SIG-M5 treated with dmso at 0.1 percent for 504 hours (cell line): ENCODE data around the gene R3HCC1L.
A peak's percentile ranks its signal among the peaks of the same experiment; 100 is the strongest.

Source experiments
- DNase-seq: peaks from one replicate; lab custom pipeline; 2025; ENCODE audit not compliant: unreplicated experiment; lab: John Stamatoyannopoulos, UW

R3HCC1L gene

DNA sequence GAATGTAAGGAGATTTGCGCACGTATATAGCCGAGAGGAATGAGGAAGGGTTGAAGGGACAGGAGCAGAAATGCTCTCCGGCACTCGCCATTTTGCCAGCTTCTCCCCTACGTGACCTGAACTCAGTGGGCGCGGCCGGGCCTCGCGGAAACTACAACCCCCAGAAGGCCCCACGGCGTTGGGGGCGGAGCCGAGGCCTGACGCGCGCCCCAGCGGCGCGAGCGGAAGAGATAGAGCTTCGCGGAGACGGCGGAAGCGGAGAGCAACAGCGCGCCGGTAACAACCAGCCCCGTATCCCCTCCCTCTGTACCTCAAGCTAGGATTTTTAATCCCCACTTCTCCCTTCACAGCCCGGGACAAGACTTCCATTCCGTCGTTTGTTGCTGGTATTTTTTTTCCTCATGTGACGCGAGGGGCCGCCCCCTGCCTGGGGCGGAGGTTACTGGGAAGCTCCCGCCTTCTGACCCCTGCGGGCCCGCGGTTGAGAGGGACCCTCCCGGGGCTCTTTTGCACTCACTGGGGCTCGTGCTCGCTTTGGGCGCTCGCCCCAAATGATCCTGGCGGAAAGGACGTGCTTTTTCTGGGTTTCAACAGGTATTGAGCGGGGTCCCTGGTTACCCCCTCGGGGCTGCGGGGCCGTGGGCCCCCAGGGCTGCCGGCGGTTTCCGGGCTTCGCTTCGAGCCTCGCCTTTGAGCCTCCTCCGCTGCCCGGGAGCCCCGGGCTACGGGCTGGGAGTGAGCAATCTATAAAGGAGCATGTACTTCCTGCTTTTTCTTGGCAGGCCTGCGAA lies at the start of gene R3HCC1L:
Gene R3HCC1L (plus strand): TSS at position 227 of the 791 bp plus-strand sequence. CDS start 73,458 bp downstream, outside the sequence.
- peak; percentile 81 for DNase-seq

DNA sequence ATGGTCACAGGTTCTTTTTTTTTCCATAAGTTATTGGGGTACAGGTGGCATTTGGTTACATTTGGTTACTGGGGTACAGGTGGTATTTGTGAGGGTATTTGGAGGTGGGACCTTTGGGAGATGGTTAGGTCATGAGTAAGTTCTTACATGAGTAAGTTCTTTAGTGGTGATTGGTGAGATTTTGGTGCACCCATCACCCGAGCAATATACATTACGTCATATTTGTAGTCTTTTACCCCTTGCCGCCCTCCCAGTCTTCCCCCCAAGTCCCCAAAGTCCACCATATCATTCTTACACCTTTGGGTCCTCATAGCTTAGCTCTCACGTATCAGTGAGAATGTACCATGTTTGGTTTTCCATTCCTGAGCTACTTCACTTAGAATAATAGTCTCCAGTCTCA lies 49.2 kb upstream of the R3HCC1L start:
- DNase-seq, result no peak

DNA sequence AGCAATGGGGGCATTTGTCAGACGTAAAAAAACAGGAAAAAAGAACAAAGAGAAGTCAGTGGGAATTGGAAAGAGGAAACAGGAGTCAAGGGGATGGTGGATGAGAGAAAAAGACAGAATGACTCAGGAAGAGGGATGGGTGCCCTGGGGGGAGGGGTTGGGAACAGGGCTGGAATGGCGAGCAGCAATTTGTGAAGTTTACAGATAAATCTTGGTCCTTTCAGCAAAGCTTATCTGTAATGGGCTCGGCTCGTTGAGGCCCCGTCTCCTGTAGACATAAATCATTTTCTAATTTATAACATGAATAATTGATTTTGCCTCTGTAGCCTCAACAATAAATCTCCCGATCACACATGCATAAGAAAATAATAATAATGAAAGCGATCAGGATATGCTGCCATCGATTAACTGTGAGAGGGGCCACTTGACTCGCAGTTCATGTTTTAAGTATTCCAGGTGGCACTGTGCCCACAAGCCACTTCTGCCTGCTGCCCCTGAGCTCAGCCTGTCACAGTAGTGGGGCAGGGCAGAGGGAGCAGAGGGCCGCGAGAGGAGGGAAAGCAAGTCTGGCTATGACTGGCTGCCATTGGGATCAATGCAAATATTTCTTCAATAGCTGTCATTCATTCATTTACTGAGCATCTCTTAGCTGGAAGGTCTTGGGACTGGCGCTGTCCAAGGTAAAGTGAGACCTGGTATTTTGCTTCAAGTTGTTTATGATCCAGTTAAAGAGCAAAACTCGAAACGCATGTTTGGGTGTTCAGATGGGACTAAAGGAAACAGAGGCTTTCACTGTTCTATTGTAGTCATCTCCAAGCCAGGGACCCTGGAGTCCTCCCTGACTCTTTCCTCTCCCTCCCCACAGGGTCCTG lies 47.4 kb upstream of the R3HCC1L start:
- no peak for DNase-seq

DNA sequence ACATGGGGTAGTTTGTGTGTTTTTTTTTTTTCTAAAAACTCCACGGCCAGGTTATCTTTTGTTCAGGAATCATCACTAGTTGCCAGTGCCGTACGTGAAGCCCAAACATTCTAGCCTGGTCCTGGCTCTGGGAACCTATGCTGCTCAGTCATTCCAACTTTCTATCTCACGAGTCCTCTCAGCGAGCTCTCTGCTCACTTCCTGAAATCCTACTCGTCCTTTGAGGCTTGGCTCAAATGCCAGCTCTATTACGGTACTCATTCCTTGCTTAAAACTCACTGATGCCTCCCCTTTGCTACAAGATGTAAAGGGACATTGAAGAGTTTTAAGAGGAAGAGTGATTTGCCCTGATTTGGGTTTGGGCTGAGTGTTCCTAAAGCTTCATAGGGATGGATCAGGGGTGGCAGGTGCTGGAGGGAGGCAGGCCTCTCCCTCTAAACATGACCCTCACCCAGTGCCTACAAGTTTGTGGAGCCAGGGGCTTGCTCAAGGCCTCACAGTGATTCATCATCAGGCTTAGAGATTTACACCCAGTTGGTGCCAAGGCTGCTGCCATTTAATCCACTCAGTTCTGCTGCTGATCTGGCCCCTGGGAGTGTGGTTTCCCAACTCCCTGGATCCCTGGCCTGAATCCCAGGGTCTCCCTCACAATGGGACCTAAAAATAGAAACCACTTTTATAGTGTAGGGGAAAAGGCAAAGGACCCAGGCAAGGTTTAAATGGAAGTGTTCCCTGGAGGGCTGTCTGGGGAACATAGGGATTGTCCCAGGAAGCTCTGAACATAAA lies 46.1 kb upstream of the R3HCC1L start:
- DNase-seq, result no peak

DNA sequence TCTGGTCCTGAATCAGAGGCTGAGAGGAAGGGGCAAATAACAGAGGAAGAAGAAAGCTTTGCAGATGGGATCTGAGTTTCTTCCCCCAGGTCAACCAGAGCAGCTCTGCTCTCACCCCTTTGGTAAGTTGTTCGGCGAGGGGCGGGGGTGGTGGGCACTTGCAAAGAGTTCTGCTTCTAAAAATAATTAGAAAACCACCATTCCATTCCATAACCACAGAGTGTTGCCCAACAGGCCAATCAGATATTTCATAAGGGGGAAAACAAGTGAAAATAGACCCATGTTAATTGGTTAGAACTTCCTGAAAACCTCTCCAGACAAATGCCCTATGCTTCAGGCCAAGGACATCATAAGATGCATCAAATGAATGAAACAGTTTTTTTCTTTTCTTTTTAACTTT lies 43.6 kb upstream of the R3HCC1L start:
- peak; percentile 83 for DNase-seq

DNA sequence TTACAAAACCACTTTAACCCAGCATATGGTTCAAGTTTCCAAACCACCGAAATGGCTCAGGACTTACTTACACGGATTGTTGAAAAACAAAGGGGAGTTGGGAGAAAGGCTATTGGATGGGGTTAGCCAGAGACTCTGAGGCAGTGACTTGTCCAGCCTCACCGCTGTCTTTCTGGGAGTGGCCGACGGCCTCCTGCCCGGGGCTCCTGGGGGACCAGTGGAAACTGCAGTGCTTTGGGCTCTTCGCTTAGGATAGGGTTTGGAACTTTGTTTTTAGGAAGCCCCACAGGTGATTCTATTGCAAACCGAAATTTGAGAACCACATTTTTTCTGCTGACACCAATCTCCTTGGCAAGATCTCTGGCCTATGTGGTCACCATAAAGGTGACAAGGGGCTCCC lies 38.1 kb upstream of the R3HCC1L start:
- no peak for DNase-seq

DNA sequence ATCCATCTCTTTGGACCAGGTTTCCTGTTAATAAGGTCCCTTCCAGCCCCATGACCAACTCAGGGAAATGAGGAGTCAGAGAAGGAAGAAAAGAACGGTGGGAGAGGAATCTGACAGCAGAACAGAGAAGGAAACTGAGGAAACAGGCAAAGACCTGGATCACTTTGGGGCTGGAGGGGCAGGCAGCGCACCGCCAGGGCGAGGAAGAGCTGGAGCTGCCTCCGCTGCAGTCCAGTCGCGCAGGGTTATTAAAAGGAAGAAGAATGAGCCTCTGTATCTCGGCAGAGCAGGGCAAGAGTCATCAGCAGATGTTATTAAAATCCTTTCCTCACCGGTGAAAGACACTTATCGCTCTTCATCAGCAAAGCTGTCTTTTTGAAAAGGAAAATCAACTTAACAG lies 37.7 kb upstream of the R3HCC1L start:
- DNase-seq, result no peak

DNA sequence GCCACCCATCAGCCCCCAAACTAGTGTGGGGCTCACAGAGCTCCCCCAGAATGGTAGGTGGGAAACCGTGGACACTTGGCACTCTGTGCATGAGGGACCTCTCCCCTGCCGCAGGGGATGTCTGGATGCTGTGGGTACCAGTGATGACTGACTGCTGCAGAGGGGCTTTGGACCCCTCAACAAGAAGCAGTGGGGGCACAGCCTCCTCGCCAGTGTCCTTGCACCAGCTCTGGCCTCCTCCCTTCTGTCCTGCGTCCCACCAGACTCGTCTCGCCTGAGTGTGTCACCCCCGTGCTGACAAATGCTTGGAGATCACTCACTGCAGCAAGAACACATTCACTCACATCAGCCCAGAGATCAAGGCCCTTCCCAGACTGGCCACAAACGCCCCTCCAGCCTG lies 37.3 kb upstream of the R3HCC1L start:
- DNase-seq, result no peak

DNA sequence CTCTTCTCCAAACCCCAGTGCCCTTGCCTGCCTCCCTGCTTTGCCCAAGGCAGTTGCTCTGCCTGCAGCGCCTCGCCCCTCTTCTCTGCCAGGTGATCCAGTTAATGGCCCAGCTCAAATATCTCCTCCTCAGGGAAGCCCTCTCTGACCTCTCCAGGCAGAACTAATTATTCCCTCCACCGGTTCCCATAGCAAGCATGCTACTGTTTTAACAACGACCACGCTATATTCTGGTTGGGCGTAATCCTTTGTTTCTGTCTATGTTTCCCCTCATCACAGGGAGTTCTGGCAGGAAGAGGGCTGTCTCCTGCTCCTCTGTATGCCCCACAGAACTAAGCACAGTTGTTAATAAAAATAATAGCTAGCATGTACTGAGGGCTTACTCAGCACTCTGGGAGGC lies 36.8 kb upstream of the R3HCC1L start:
- no peak for DNase-seq

DNA sequence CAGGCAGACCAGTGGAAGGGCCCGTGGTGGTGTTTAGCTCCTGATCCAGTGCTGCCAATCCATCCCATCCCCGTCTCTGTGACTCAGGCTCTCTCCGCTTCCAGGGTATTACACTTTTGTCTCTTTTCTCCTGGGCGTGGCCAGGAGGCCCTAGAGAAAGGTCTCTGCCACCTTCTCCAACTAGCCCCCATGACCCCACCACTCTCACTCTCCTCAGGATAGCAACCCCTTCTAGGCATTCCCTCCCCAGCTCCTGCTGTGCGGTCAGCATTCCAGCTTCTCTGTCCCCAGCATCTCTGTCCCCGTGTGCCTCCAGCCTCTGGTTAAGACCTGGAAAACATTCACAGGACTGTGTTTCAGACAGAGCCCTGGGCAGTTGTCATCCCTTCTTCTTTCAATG lies 36.2 kb upstream of the R3HCC1L start:
- DNase-seq, result no peak

DNA sequence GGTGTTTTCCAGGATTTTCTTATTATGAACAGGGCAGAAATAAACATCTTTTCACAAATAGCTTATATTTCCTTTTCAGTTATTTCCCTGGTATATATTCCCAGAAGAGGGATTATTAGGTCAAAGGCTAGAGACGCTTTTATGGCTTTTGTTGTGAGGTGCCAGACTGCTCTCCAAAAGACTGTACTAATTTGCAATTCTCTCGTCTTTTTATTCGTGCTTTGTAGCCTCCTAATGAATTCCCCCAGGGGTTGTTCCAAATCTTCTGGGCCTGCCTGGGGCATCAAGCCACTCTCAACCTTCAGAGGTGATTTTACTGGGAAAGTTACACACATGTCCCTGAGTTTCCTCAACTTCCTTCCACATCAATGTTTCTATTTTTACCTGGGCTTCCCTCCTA lies 34.0 kb upstream of the R3HCC1L start:
- no peak for DNase-seq

DNA sequence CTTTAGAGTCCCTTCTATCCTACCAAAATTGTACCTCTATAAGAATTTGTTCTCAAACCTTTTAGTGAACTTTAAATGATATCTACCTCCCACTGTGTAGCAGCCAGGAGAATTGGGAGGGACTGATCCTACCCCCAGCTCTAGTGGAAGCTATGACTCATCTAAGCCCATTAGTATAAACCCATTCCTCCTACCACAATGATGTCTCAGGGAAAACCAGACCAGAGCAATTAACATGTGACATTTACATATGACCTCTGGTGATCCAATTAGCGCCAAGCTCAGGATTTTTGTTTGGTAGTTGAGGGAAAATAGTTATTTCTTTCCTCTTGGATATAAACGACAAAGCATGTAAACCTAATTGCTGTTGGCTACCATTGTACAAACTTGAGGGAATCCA lies 33.1 kb upstream of the R3HCC1L start:
- no peak for DNase-seq

DNA sequence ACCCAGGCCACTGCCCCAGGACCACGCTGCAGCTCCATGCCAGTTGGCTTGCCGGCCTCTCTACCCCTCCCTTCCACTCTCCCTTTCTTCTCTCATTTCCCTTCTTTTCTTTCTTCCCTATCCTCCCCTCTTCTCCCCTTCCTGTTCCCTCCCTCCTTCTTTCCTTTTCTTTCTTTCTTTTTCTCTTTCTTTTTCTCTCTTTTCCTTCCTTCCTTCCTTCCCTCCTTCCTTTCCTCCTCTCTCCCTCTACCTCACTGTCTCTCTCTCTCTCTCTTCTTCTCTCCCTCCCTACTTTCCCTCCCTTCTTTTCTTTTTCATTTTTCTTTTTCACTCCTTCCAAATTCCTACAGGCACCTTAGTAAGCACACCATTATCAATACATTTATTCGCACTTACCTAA lies 30.3 kb upstream of the R3HCC1L start:
- DNase-seq, result no peak

DNA sequence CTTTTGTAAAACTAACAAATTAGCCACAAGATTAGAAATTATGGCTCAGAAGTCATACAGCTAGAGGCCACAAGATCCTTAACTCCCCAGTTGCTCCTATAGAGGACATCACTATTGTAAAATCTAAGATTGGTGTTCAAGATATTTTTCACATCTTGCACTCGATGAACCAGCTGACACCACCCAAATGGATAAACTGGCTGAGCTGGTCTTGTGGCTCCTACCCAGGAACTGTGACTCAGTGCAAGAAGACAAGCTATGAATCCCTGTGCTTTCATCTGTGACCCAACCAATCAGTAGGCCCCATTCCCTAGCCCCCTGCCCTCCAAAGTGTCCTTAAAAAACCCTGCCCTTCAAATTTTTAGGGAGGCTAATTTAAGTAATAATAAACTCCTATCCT lies 27.9 kb upstream of the R3HCC1L start:
- DNase-seq, result no peak

DNA sequence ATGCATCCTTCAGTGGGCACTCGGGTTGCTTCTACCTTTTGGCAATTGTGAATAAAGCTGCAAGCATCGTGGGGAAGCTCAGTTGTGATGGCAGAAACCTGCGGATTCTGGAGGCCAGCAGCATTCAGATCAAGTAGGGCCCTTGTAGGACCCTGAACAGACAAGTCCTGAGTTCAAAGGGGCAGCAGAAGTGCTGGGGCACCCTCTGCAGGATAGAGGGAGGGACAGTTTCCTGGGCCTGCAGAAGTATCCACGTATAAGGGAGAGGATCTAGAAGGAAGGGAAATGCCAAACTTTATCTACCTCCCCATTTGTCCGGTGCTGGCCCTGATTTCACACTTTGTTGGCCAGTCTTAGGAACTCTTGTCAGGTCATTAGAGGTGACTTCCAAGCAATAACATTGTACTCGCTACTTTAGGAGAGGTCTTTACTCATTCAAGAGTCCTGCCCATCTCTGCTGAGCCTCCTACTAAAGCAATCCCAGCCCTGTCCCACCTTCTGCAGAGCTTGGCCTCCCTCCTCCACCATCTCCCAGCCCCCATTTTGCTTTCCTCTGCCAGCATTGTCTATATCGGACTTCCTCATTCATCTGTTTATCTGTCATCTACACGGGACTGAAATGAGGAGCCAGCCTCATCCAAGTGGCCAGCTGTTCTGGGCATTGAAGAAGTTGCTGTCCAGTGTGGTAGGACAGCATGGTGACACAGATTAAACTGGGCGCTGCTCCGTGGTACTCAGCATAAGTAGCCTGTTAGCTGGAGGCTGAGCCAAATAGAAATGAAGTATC lies 26.6 kb upstream of the R3HCC1L start:
- no peak for DNase-seq

DNA sequence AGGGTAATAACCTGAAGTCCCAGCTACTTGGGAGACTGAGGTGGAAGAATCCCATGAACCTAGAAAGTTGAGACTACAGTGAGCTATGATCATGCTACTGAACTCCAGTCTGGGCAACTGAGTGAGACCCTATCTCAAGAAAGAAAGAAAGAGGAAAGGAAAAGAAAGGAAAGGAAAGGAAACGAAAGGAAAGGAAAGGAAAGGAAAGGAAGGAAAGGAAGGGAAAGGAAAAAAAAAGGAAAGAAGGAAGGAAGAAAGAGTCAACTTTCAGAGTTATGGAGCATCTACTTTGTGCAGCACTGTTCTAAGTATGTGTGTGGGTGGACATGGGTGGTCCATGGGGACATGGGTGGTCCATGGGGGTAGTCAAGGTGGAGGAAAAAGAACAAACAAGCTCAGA lies 24.1 kb upstream of the R3HCC1L start:
- DNase-seq, result no peak

DNA sequence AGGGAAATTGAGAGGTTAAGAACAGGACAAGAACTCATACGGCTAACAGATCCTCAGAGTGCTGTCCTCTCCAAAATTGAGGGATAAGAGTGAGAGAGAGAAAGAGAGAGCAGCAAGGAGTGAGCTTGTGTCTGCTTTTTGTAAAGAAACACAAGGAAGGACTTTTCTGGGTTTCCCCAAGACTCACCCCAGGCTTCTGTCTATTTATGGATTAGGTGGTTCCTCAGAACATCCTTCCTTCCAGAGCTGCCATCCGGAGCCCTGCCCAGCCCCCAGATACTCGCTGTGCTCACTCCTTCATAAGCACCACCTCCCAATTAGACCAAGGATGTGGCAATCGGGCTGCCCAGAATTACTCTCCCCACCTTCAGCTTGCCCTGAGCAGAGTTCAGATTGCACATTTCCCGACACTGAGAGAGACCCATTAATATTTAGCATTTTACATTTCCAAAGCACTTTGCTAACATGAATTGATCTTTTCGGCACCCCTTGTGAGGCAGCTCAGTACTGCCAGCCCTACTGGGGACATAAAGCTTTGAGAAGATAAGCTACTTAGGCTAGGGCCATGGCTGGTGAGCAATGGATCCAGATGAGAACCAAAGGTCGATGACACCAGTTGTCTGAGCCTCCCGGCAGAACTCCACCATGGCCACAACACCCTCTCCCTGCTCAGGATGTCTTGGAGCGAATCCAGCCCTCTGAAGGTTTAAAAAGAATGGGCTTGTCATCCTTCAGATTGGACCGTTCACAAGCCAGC lies 19.2 kb upstream of the R3HCC1L start:
- peak; percentile 8 for DNase-seq

DNA sequence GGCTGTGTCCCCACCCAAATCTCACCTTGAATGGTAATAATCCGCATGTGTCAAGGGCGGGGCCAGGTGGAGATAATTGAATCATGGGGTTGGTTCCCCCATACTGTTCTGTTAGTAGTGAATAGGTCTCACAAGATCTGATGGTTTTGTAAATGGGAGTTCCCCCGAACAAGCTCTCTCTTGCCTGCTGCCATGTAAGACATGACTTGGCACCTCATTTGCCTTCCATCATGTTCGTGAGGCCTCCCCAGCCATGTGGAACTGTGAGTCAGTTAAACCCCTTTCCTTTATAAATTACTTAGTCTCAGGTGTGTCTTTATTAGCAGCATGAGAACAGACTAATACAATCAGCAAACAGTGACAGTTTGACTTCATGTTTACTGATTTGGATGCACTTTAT lies 14.6 kb upstream of the R3HCC1L start:
- DNase-seq, result no peak

DNA sequence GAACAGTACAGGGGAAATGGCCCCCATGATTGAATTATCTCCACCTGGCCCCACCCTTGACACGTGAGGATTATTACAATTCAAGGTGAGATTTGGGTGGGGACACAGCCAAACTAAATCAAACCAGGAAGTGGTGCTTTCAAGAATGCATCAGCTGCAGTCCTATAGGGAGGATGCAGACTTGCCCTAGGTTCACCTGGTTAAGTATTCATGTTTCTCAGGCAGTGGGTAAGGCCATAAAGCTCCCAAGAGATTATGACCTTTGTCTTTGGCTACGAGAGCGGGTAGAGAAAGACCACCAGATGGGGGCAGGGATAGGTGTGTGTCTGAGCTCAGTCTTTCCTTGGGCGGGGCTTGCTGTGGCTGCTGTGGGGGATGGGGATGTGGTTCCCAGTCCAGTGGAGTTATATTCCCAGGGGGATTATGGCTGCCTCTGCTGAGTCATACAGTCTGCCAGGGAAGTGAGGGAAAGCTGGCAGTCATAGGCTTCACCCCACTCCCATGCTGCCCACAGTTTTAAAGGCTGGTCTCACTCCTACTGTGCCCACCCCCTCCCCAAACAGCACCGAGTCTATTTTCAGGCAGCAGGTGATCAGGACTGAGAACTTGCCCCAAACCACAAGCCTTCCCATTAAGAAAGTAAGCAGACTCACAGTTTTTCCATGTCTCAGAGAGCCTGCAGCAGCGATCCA lies 8.4 kb upstream of the R3HCC1L start:
- no peak for DNase-seq
